Panc1 (cell line): ENCODE measurements around the gene SLC16A8.

Experiments
- TCF7L2 ChIP-seq: IDR thresholded peaks from 2 replicates; pipeline ENCODE4 v1.6.1; 2011; ENCODE audit warnings: mild to moderate bottlenecking, low read depth, low read length, inconsistent platforms
- TF ChIP-seq, protein P1 (sequence below): fragments of 450-650 bp; IDR thresholded peaks from 2 replicates; pipeline ENCODE4 v1.5.1; 2017; ENCODE audit warnings: mild to moderate bottlenecking

DNA sequence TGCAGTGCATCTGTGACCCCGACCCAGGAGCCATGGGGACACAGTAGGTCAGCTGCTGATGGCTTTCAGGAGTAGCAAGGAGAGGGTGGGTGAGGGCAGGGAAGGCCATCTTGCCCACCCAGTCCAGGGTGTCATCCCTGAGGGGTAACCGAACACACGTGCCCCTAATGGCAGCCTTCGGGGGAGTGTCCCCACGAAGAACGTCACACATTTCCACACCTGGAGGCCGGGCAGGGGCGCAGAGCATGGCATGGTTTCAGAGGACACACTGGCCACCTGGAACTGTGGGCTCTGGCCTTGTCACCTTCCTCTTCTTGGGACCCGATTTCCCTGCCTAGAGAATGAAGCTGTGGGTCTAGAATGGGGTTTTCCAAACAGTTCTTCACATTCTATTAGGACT lies 45.9 kb upstream of the SLC16A8 start:
- TF ChIP-seq, protein P1, sequence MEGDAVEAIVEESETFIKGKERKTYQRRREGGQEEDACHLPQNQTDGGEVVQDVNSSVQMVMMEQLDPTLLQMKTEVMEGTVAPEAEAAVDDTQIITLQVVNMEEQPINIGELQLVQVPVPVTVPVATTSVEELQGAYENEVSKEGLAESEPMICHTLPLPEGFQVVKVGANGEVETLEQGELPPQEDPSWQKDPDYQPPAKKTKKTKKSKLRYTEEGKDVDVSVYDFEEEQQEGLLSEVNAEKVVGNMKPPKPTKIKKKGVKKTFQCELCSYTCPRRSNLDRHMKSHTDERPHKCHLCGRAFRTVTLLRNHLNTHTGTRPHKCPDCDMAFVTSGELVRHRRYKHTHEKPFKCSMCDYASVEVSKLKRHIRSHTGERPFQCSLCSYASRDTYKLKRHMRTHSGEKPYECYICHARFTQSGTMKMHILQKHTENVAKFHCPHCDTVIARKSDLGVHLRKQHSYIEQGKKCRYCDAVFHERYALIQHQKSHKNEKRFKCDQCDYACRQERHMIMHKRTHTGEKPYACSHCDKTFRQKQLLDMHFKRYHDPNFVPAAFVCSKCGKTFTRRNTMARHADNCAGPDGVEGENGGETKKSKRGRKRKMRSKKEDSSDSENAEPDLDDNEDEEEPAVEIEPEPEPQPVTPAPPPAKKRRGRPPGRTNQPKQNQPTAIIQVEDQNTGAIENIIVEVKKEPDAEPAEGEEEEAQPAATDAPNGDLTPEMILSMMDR: no peak
- TF ChIP-seq TCF7L2: no peak
